ENCODE data around the gene RASA2.
"Not testable (repeated sequence)": the region's sequence is repeated elsewhere in the genome, so short reads cannot be mapped to it uniquely, and the experiment has no call there.

Gene RASA2

DNA sequence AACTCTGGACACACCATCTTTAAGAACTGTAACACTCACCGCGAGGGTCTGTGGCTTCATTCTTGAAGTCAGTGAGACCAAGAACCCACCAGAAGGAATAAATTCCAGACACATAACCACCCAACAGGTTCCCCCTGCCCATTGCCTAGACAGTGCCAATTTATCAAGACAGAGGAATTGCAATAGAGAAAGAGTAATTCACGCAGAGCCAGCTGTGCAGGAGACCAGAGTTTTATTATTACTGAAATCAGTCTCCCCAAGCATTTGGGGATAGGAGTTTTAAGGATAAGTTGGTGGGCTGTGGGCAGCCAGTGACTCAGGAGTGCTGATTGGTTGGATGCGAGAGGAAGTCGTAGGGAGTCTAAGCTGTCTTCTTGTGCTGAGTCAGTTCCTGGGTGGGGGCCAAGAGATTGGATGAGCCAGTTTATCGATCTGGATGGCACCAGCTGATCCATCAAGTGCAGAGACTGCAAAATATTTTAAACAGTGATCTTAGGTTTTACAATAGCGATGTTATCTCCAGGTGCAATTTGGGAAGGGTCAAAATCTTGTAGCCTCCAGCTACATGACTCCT is 142.1 kb downstream of the RASA2 start:
- not testable (repeated sequence) for H3K4me3 ChIP-seq (ENCODE audit: low read depth in 1 of 2, low read length in 2 of 2); H3K36me3 ChIP-seq (ENCODE audit: control insufficient read depth in 1 of 2, insufficient read depth in 2 of 2, low read length in 2 of 2); H3K27ac ChIP-seq (ENCODE audit: low read length); H3K4me1 ChIP-seq (ENCODE audit: control insufficient read depth in 1 of 2, insufficient read depth in 2 of 2, low read length in 2 of 2); H3K27me3 ChIP-seq (ENCODE audit: low read depth, low read length)
- peaks cover 0 to 15% of the 10 kb centered on the region in 2 donors for H3K9me3 ChIP-seq (ENCODE audit: control insufficient read depth in 1 of 2, low read length in 2 of 2)

DNA sequence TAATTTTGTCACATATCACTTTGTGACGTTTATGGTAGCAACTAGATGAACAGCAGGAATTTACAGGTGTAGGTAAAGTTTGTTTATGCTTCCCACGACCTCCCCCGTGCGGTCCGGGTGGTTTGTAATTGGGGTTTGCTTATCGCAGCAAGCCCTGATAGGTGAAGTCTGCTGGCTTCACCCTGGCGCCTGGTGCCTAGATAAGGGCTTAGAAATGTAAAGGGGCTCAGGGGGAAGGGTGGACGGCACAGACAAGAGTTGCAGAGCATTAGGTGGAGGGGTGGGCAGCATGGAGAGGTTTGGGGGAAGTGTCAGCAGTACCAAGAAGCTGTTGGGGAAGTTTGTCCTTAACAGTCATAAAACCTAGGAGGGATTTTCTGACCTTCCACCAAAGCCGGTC is 143.1 kb downstream of the RASA2 start:
- Histone ChIP-seq H3K27ac (ENCODE audit: low read length) (no peak overlapping the region), H3K36me3 (ENCODE audit: control insufficient read depth in 1 of 2, insufficient read depth in 2 of 2, low read length in 2 of 2) (no peaks in the 10 kb centered on the region), H3K4me1 (ENCODE audit: control insufficient read depth in 1 of 2, insufficient read depth in 2 of 2, low read length in 2 of 2) (no peaks in the 10 kb centered on the region), H3K4me3 (ENCODE audit: low read depth in 1 of 2, low read length in 2 of 2) (no peak overlapping the region), H3K27me3 (ENCODE audit: low read depth, low read length) (no peaks in the 10 kb centered on the region), H3K9me3 (ENCODE audit: control insufficient read depth in 1 of 2, low read length in 2 of 2) (peaks cover 0 to 15% of the 10 kb centered on the region in 2 donors)

DNA sequence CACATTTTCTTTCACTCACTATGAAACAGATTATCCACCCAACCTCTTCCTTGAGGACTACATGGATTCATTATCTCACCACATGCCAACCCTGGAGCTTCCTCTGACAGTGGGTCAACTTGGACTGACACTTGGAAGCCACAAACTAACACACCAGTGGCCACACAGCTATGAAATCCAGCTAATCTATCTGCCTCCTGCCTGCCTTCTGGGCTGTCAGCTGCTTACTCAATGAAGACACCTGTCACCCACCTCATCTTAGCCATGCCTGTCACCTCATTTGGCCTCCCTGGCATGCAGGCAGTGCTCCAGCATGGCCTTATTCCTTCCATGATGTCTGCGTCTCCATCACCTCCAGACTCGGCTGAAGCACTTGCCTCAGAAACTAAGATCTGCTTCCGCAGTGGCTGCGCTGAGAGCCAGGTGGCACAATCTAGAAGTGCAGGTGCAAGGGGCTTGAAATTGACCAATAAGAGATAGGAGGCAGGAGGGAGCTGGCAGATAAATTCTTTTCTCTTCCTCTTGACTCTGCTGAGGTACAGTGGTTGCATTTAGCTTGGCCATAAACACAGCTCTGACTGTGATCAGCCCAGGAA is 146.1 kb downstream of the RASA2 start:
- H3K27ac ChIP-seq (ENCODE audit: low read length): no peak overlapping the region
- H3K36me3 ChIP-seq (ENCODE audit: control insufficient read depth in 1 of 2, insufficient read depth in 2 of 2, low read length in 2 of 2): no peaks in the 10 kb centered on the region
- peaks cover 0 to 15% of the 10 kb centered on the region in 2 donors for H3K9me3 ChIP-seq (ENCODE audit: control insufficient read depth in 1 of 2, low read length in 2 of 2)
- no peak overlapping the region for H3K4me3 ChIP-seq (ENCODE audit: low read depth in 1 of 2, low read length in 2 of 2)
- H3K4me1 ChIP-seq (ENCODE audit: control insufficient read depth in 1 of 2, insufficient read depth in 2 of 2, low read length in 2 of 2): no peaks in the 10 kb centered on the region
- H3K27me3 ChIP-seq (ENCODE audit: low read depth, low read length): no peaks in the 10 kb centered on the region

DNA sequence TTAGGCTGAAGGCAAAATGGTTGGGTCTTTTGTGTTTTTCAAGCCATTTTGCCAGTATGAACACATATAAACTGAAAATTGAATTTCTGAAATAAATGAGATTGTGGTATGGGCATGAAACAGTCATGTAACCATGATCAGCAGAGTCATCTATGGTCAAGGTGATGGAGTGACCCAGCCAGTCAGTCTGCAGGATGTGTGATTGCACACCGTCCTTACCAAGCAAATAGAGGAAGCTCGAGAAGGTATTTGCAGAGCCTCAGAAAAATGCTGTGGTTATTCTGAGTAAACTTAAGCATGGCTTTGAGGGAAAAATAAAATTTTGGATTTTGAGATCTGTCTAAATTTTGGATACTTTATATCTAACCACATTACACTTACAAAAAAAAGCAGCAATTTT is 155.4 kb downstream of the RASA2 start:
- Histone ChIP-seq H3K9me3 (ENCODE audit: control insufficient read depth in 1 of 2, low read length in 2 of 2) (no peaks in the 10 kb centered on the region), H3K36me3 (ENCODE audit: control insufficient read depth in 1 of 2, insufficient read depth in 2 of 2, low read length in 2 of 2) (no peaks in the 10 kb centered on the region), H3K4me1 (ENCODE audit: control insufficient read depth in 1 of 2, insufficient read depth in 2 of 2, low read length in 2 of 2) (no peaks in the 10 kb centered on the region)

DNA sequence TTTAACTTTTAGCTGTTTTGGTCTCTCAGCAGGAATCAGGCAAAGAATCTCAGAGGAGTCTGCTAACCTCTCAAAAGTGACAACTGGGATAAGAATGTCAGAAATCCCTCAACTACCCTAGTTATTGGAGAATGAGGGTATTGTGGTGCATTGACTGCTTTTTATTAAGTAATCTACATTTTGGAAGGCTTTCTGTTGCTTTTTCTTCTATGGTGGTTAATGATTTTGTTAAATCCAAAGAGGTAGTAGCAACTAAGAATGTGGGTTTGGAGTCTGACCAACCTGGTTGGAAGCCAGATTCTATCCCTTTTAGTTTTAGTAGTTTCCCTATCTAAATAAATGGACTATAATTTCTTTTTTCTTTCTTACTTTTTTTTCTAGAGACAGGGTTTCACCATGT is 156.6 kb downstream of the RASA2 start:
- peaks cover 0 to 7% of the 10 kb centered on the region in 2 donors for H3K4me1 ChIP-seq (ENCODE audit: control insufficient read depth in 1 of 2, insufficient read depth in 2 of 2, low read length in 2 of 2)
- H3K27ac ChIP-seq (ENCODE audit: low read length): no peak overlapping the region
- H3K9me3 ChIP-seq (ENCODE audit: control insufficient read depth in 1 of 2, low read length in 2 of 2): no peaks in the 10 kb centered on the region
- no peaks in the 10 kb centered on the region for H3K36me3 ChIP-seq (ENCODE audit: control insufficient read depth in 1 of 2, insufficient read depth in 2 of 2, low read length in 2 of 2)
- no peaks in the 10 kb centered on the region for H3K27me3 ChIP-seq (ENCODE audit: low read depth, low read length)
- H3K4me3 ChIP-seq (ENCODE audit: low read depth in 1 of 2, low read length in 2 of 2): no peak overlapping the region

More for the DNA sequence above, 155.4 kb downstream of the RASA2 start:
- no peaks in the 10 kb centered on the region for H3K27me3 ChIP-seq (ENCODE audit: low read depth, low read length)
- no peak overlapping the region for H3K27ac ChIP-seq (ENCODE audit: low read length)
- H3K4me3 ChIP-seq (ENCODE audit: low read depth in 1 of 2, low read length in 2 of 2): no peak overlapping the region

DNA sequence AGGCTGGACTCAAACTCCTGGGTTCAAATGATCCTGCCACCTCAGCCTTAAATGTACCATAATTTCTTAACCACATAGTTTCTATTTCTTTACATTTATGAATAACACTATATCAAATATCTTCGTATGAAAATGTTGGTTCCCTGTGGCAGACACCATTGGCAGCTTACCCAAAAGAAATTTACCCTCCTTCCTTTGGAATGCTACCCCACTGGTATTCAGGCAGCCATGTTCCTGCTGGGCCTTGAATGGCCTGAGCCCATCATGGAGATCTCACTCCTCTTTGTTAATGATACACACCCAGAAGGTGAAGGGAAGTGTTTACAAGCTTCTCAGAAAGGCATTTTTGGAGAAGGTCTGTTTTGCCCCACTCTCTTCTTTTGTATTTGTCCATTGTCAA is 157.0 kb downstream of the RASA2 start:
- Histone ChIP-seq H3K4me1 (ENCODE audit: control insufficient read depth in 1 of 2, insufficient read depth in 2 of 2, low read length in 2 of 2) (peaks cover 0 to 7% of the 10 kb centered on the region in 2 donors), H3K27ac (ENCODE audit: low read length) (no peak overlapping the region), H3K36me3 (ENCODE audit: control insufficient read depth in 1 of 2, insufficient read depth in 2 of 2, low read length in 2 of 2) (no peaks in the 10 kb centered on the region), H3K27me3 (ENCODE audit: low read depth, low read length) (no peaks in the 10 kb centered on the region), H3K9me3 (ENCODE audit: control insufficient read depth in 1 of 2, low read length in 2 of 2) (no peaks in the 10 kb centered on the region), H3K4me3 (ENCODE audit: low read depth in 1 of 2, low read length in 2 of 2) (no peak overlapping the region)

DNA sequence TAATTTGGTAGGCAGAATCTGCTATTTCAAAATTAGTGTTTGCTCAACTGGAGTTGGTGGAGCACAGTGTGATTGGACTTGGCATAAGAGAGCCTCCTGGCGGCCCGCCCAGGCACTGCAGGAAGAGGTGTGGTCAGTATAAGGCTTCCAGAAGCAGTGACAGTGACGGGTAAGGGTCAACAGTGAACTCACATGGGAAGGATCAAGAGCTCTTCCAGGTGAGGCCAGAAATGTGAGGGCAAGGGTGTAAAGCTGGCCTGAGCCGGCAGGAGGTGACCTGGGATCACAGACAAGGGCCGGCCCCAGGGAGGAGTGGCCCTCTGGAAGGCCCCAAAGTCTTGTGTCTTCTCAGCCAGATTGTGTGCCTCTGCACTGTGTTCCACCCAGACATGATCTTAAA is 158.1 kb downstream of the RASA2 start:
- Histone ChIP-seq H3K9me3 (ENCODE audit: control insufficient read depth in 1 of 2, low read length in 2 of 2) (no peaks in the 10 kb centered on the region), H3K27ac (ENCODE audit: low read length) (no peak overlapping the region), H3K4me3 (ENCODE audit: low read depth in 1 of 2, low read length in 2 of 2) (no peak overlapping the region), H3K27me3 (ENCODE audit: low read depth, low read length) (no peaks in the 10 kb centered on the region), H3K36me3 (ENCODE audit: control insufficient read depth in 1 of 2, insufficient read depth in 2 of 2, low read length in 2 of 2) (no peaks in the 10 kb centered on the region), H3K4me1 (ENCODE audit: control insufficient read depth in 1 of 2, insufficient read depth in 2 of 2, low read length in 2 of 2) (peaks cover 0 to 7% of the 10 kb centered on the region in 2 donors)

DNA sequence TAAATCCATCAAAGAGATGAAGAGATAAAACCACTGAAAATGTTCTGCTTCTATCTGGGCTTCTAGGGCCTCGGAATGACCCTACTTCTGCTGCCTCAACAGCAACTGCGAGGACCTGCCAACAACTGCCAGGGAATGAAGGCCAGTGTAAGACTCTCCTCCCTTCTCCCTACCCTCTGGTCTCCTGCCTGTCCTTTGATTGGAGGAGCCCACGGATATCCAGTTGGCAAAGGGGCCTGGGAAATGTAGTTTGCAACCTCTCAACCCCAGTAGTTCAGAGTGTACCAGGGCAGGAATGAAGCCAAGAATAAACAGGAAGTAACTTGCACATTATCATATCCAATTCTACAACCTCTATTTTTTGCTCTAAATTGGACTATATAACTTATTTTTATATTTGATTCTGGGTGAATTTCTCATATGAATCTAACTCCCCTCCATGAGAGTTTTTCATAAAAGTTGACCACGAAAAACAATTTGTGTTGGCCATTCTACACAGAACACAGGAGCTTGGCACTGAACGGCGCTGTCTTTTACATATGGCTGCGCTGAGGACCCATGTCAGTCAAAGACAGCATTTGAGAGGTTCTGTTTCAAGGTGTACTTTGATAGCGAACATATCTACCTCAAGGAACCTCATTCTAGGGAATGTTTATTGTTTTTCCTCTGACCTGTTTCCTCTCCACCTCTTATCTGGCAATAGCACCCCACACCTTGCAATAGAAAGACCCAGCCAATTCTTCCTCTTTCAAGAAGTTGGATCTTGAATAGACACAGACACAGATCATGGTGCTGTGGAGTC is 160.1 kb downstream of the RASA2 start:
- Histone ChIP-seq H3K27me3 (ENCODE audit: low read depth, low read length) (no peaks in the 10 kb centered on the region), H3K36me3 (ENCODE audit: control insufficient read depth in 1 of 2, insufficient read depth in 2 of 2, low read length in 2 of 2) (no peaks in the 10 kb centered on the region), H3K9me3 (ENCODE audit: control insufficient read depth in 1 of 2, low read length in 2 of 2) (no peaks in the 10 kb centered on the region), H3K4me3 (ENCODE audit: low read depth in 1 of 2, low read length in 2 of 2) (no peak overlapping the region), H3K4me1 (ENCODE audit: control insufficient read depth in 1 of 2, insufficient read depth in 2 of 2, low read length in 2 of 2) (peaks cover 0 to 7% of the 10 kb centered on the region in 2 donors), H3K27ac (ENCODE audit: low read length) (no peak overlapping the region)

DNA sequence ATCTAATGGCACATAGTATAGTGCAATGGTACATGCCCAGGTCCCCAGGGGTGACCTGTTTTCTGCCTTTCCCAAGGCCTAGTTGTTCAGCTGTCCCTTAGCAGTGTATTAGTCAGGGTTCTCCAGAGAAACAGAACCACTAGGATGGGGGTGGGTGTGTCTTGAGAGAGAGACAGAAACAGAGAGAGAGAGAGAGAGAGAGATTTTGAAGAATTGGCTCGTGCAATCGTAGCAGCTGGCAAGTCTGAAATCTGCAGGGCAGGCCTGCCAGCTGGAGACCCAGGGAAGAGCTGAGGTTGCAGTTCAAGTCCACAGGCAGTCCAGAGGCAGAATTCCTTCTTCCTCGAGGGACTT is 160.7 kb downstream of the RASA2 start:
- Histone ChIP-seq H3K4me3 (ENCODE audit: low read depth in 1 of 2, low read length in 2 of 2) (no peak overlapping the region), H3K9me3 (ENCODE audit: control insufficient read depth in 1 of 2, low read length in 2 of 2) (no peaks in the 10 kb centered on the region), H3K27me3 (ENCODE audit: low read depth, low read length) (no peaks in the 10 kb centered on the region), H3K4me1 (ENCODE audit: control insufficient read depth in 1 of 2, insufficient read depth in 2 of 2, low read length in 2 of 2) (peaks cover 0 to 7% of the 10 kb centered on the region in 2 donors), H3K36me3 (ENCODE audit: control insufficient read depth in 1 of 2, insufficient read depth in 2 of 2, low read length in 2 of 2) (no peaks in the 10 kb centered on the region), H3K27ac (ENCODE audit: low read length) (no peak overlapping the region)

DNA sequence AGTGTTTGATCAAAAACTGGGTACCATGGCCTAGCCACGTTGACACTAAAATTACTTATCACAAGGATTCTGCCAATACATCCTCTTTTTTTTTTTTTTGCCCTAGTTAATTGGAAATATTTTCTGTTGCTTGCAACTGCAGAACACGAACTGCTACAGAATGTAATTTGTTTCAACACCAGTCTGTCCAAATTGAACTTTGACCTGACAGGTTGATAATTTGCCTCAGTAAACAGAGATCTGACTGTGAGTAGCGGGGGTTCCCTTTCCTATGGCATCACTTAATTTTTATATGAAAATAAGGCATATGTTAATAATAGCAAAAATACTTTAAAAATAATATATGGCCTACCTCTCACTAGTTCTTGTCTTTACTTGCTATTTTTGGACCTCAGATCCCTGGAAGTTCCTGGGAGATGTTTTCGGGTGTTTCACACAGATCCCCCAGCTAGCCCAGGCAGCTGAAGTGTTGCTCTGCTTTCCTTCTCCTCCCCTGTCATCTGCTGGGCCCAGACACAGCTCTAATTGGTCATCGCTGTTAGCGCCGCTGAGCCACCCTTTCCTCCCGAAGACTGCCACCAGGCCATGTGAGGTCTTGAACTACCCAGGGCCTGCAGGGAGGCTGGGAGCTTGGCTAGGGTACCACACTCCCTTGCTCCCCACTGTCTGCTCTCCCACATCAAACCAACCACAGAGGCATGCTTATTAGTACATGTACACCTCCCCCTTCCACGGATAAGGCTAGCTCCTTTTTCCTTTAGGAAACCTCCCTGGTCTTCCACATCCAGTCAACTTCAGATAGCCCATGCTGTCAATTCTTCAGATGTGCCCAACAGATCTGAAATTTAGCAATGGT is 161.5 kb downstream of the RASA2 start:
- Histone ChIP-seq H3K4me1 (ENCODE audit: control insufficient read depth in 1 of 2, insufficient read depth in 2 of 2, low read length in 2 of 2) (peaks cover 0 to 7% of the 10 kb centered on the region in 2 donors), H3K27me3 (ENCODE audit: low read depth, low read length) (no peaks in the 10 kb centered on the region), H3K9me3 (ENCODE audit: control insufficient read depth in 1 of 2, low read length in 2 of 2) (no peaks in the 10 kb centered on the region), H3K4me3 (ENCODE audit: low read depth in 1 of 2, low read length in 2 of 2) (no peak overlapping the region), H3K36me3 (ENCODE audit: control insufficient read depth in 1 of 2, insufficient read depth in 2 of 2, low read length in 2 of 2) (no peaks in the 10 kb centered on the region), H3K27ac (ENCODE audit: low read length) (no peak overlapping the region)

DNA sequence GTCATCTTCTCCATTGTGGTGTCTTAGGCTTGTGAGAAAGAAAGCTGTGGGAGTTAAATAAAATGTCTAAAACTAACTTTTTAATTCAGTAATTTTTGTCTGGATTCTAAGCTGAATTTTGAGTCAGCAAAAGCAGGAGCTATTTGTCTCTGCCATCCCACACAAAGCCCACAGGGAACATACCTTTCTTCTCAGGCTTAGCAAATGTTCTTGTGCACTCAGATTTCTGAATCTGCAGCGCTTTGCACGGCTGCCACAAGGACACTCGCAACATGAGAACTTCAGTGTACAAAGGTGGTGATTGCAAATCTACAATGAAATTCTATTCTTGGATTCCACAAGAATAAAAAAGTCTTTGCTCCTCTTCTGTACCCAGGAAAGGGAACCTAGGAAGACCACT is 163.0 kb downstream of the RASA2 start:
- H3K4me1 ChIP-seq (ENCODE audit: control insufficient read depth in 1 of 2, insufficient read depth in 2 of 2, low read length in 2 of 2): peaks cover 0 to 7% of the 10 kb centered on the region in 2 donors
- no peak overlapping the region for H3K4me3 ChIP-seq (ENCODE audit: low read depth in 1 of 2, low read length in 2 of 2)
- H3K27ac ChIP-seq (ENCODE audit: low read length): no peak overlapping the region
- H3K9me3 ChIP-seq (ENCODE audit: control insufficient read depth in 1 of 2, low read length in 2 of 2): no peaks in the 10 kb centered on the region
- H3K27me3 ChIP-seq (ENCODE audit: low read depth, low read length): no peaks in the 10 kb centered on the region
- H3K36me3 ChIP-seq (ENCODE audit: control insufficient read depth in 1 of 2, insufficient read depth in 2 of 2, low read length in 2 of 2): no peaks in the 10 kb centered on the region
